HL-60/S4 (cell line): Measurements from ENCODE around the gene SYT6.

Experiments
- in situ Hi-C: fragments of 300-500 bp; cut with MboI; formaldehyde crosslinking; loops from 2 replicates; pipeline ENCODE4 v1.14.3; 2022; ENCODE audit warnings: low sequenced_read_pairs

Gene SYT6

GRCh38 chr1:114094675-114095074 lies 59.0 kb downstream of the SYT6 start:
- in situ Hi-C loops, result no loop called here

- in situ Hi-C loops, result no loop called here
Observed at GRCh38 chr1:114094363-114094634, 59.4 kb downstream of the SYT6 start.

- in situ Hi-C loops, result no loop called here
Observed at GRCh38 chr1:114093624-114094362, 59.9 kb downstream of the SYT6 start.

- in situ Hi-C loops, result no loop called here
Observed at GRCh38 chr1:114092186-114093062, 61.2 kb downstream of the SYT6 start.

GRCh38 chr1:114091711-114092110 lies 62.0 kb downstream of the SYT6 start:
- in situ Hi-C loops, result no loop called here

GRCh38 chr1:114090738-114091505 lies 62.7 kb downstream of the SYT6 start:
- in situ Hi-C loops, result no loop called here

GRCh38 chr1:114089502-114090138 lies 64.0 kb downstream of the SYT6 start:
- in situ Hi-C loops, result no loop called here

- in situ Hi-C loops, result no loop called here
Observed at GRCh38 chr1:114088392-114089299, 65.0 kb downstream of the SYT6 start.

- in situ Hi-C loops, result no loop called here
Observed at GRCh38 chr1:114087495-114087894, 66.2 kb downstream of the SYT6 start.

- in situ Hi-C loops, result no loop called here
Observed at GRCh38 chr1:114086601-114087368, 66.9 kb downstream of the SYT6 start.

GRCh38 chr1:114082867-114083585 lies 70.6 kb downstream of the SYT6 start:
- in situ Hi-C loops, result no loop called here

GRCh38 chr1:114082304-114082630 lies 71.4 kb downstream of the SYT6 start:
- in situ Hi-C loops, result no loop called here

- in situ Hi-C loops, result no loop called here
Observed at GRCh38 chr1:114081437-114082303, 72.0 kb downstream of the SYT6 start.

- in situ Hi-C loops, result no loop called here
Observed at GRCh38 chr1:114080511-114081436, 72.9 kb downstream of the SYT6 start.

GRCh38 chr1:114079596-114080190 lies 74.0 kb downstream of the SYT6 start:
- in situ Hi-C loops, result no loop called here

GRCh38 chr1:114078116-114078515 lies 75.6 kb downstream of the SYT6 start:
- in situ Hi-C loops, result no loop called here
